ENCODE results near the gene NBEAL2.

DNA sequence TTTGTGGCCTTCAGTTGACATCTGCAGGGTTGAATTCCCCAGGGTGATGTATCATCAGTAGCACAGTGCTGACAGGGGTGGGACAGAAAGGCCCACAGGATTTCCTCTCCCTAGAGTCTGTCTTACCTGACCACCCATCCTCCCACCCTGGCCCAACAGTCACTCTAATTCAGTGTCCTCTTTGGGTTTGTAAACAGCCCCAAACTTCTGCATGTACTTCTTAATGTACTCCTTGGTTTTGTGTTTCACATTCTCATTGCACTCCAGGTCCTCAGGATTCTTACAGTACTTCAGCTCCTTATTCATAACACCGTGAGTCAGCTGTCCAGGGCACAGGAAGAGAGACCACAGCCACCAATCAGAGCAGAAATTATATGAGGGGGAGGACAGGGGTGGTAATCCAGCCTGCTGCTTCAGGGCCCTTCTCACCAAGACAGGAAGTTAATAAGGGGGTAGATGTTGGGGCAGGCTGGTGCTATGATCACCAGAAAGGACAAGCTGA lies 37.5 kb downstream of the NBEAL2 start:
- no peak for TF ChIP-seq CTCF (IDR thresholded peaks at IDR 0.05)
- no peak for TF ChIP-seq POLR2A (IDR thresholded peaks at IDR 0.05)
